Stomach smooth muscle (tissue), 2 donors: ENCODE measurements around the gene PANK4.
"Not testable (repeated sequence)": the region's sequence is repeated elsewhere in the genome, so short reads cannot be mapped to it uniquely, and the experiment has no call there.

Source experiments
- H3K27ac ChIP-seq: one replicate; pipeline ENCODE4 v1.7.0; 2013; ENCODE audit warnings: mild to moderate bottlenecking, low read length, inconsistent platforms
- H3K27me3 ChIP-seq, 2 donors: one replicate each; pipeline ENCODE4 v1.7.0; 2013; ENCODE audit warnings: low read length in 2 of 2; ENCODE audit not compliant: insufficient read depth in 2 of 2, control insufficient read depth in 1 of 2
- H3K36me3 ChIP-seq, 2 donors: one replicate each; pipeline ENCODE4 v1.7.0; 2013; ENCODE audit warnings: low read length in 2 of 2; ENCODE audit not compliant: control insufficient read depth in 2 of 2, insufficient read depth in 2 of 2
- H3K4me1 ChIP-seq: one replicate; pipeline ENCODE4 v1.7.0; 2013; ENCODE audit warnings: low read length; ENCODE audit not compliant: control insufficient read depth, insufficient read depth
- H3K4me3 ChIP-seq, 2 donors: one replicate each; pipeline ENCODE4 v1.7.0; 2013; ENCODE audit warnings: low read length in 2 of 2
- H3K9ac ChIP-seq, 2 donors: one replicate each; pipeline ENCODE4 v1.7.0; 2013; ENCODE audit warnings: low read length in 2 of 2, mild to moderate bottlenecking in 1 of 2
- H3K9me3 ChIP-seq, 2 donors: one replicate each; pipeline ENCODE4 v1.7.0; 2013; ENCODE audit warnings: low read length in 2 of 2; ENCODE audit not compliant: control insufficient read depth in 2 of 2
- donor health status: healthy.
- donor health status: Pancreatic carcinoma.

The PANK4 gene

DNA sequence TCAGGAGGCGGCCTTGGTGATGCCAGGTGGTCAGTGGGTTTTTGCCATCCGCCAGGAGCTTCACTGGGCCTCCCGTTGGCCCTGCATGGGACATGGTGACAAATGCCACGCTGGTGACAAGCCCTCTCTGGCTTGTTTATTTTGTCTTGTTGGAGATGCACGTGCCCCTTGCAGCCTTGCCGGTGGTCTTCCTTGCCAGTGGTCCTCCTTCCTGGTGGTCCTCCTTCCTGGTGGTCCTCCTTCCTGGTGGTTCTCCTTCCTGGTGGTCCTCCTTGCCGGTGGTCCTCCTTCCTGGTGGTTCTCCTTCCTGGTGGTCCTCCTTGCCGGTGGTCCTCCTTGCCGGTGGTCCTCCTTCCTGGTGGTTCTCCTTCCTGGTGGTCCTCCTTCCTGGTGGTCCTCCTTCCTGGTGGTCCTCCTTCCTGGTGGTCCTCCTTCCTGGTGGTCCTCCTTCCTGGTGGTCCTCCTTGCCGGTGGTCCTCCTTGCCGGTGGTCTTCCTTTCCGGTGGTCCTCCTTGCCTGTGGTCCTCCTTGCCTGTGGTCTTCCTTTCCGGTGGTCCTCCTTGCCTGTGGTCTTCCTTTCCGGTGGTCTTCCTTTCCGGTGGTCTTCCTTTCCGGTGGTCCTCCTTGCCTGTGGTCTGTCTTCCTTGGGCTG, 67.2 kb downstream of the PANK4 start:
- not testable (repeated sequence) for H3K36me3 ChIP-seq, H3K9me3 ChIP-seq, H3K4me3 ChIP-seq, H3K27ac ChIP-seq, H3K4me1 ChIP-seq, H3K9ac ChIP-seq
- H3K27me3 ChIP-seq = peaks cover 18 to 32% of the 10 kb centered on the region in 2 donors

DNA sequence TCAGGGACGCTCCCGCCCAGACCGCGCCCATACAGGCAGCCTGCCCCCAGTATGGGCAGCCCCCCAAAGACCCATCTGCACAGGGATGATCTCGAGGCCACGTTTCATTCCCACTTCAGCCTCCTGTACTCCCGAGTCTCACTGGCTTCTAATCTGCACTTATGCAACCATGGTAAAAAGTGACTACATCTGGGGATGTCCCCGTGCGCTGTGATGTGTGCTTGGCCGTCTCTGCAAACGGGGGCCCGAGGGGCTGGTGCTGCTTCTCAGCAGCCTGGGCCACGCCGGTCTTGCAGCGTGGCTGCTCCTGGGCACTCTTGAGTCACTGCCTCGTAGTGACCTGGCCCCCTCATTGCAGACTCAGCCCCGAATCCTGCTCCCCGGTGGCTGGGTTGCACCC, 67.7 kb downstream of the PANK4 start:
- Histone ChIP-seq H3K4me3 (no peak overlapping the region), H3K27ac (no peak overlapping the region), H3K9me3 (no peaks in the 10 kb centered on the region), H3K4me1 (no peaks in the 10 kb centered on the region), H3K27me3 (peaks cover 15 to 32% of the 10 kb centered on the region in 2 donors), H3K9ac (no peak overlapping the region), H3K36me3 (no peaks in the 10 kb centered on the region)
